Measurements from ENCODE around the gene SHC4. TPM values are rescaled to one million over a fixed set of nuclear protein-coding genes. Genes with fewer than 3 reads are reported as not detected.
"Not testable (repeated sequence)": the region's sequence is repeated elsewhere in the genome, so short reads cannot be mapped to it uniquely, and the experiment has no call there.

Gene SHC4
- total and polyA plus RNA-seq, 7 experiments from 2014 or later = 1.2 TPM; not detected in 6

DNA sequence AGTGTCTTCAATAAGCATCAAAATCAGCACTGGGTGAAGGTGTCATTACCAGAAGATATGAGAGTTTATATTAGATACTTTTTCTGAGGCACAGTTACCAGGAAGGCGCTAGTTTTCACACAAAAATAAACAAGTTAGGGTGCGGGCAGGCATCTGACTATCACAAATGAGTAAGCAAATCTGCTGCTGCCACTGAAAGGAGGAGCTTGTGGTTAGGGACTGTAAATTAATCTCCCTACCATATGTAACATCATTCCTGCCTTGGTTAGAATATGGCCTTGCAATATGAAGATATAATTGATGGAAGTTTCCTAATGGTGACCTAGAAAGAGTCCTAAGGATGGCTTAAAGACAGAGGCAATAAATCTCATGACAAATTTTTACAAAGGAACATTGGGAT, 105.3 kb downstream of the SHC4 start:
- no peak for ATAC-seq
- Histone ChIP-seq H3K27ac (ENCODE audit: low read depth, low read length) (no peak overlapping the region), H3K9me3 (ENCODE audit: control insufficient read depth in 2 of 3, low read length in 3 of 3) (no peaks in the 10 kb centered on the region), H3K36me3 (ENCODE audit: control insufficient read depth in 2 of 3, insufficient read depth in 3 of 3, low read length in 3 of 3) (no peaks in the 10 kb centered on the region), H3K4me3 (ENCODE audit: low read length) (no peak overlapping the region), H3K4me1 (ENCODE audit: control insufficient read depth in 2 of 2, insufficient read depth in 2 of 2, low read length in 2 of 2) (no peaks in the 10 kb centered on the region), H3K27me3 (ENCODE audit: control insufficient read depth in 2 of 2, insufficient read depth in 2 of 2, low read length in 2 of 2) (no peaks in the 10 kb centered on the region)
- Mint-ChIP-seq H3K9me3 (no peaks in the 10 kb centered on the region), H3K27me3 (peaks cover 0 to 24% (median 11%) of the 10 kb centered on the region in 5 donors), H3K27ac (no peak overlapping the region), H3K4me3 (no peak overlapping the region), H3K4me1 (peaks cover 0 to 13% (median 3%) of the 10 kb centered on the region in 7 donors), H3K36me3 (no peaks in the 10 kb centered on the region)
- ChIA-PET POLR2A (no interaction called here), CTCF (interaction anchor here (1.3 kb wide), 3 partner anchors 566 to 1287 kb away, joined by 3 to 8 read pairs (median 4); no protein-coding TSS in a partner anchor)
- DNase-seq = no peak
- intact Hi-C loops (cut with micrococcal nuclease) = no loop called here

GRCh38 chr15:48856942-48857341, 106.8 kb downstream of the SHC4 start:
- Histone ChIP-seq H3K27ac (ENCODE audit: low read depth, low read length) (no peak overlapping the region), H3K27me3 (ENCODE audit: control insufficient read depth in 2 of 2, insufficient read depth in 2 of 2, low read length in 2 of 2) (no peaks in the 10 kb centered on the region), H3K4me1 (ENCODE audit: control insufficient read depth in 2 of 2, insufficient read depth in 2 of 2, low read length in 2 of 2) (no peaks in the 10 kb centered on the region), H3K9me3 (ENCODE audit: control insufficient read depth in 2 of 3, low read length in 3 of 3) (no peaks in the 10 kb centered on the region), H3K36me3 (ENCODE audit: control insufficient read depth in 2 of 3, insufficient read depth in 3 of 3, low read length in 3 of 3) (no peaks in the 10 kb centered on the region), H3K4me3 (ENCODE audit: low read length) (no peak overlapping the region)
- Mint-ChIP-seq H3K27ac (no peak overlapping the region), H3K27me3 (peaks cover 6 to 30% (median 14%) of the 10 kb centered on the region in 5 donors), H3K9me3 (peaks cover 0 to under 1% (median 0%) of the 10 kb centered on the region in 11 donors), H3K36me3 (no peaks in the 10 kb centered on the region), H3K4me3 (no peak overlapping the region), H3K4me1 (peaks cover 0 to 5% (median 3%) of the 10 kb centered on the region in 7 donors)
- DNase-seq = no peak
- ChIA-PET POLR2A (interaction anchor here (0.6 kb wide), 1 partner anchor 847 kb away, joined by 4 read pairs; no protein-coding TSS in a partner anchor), CTCF (no interaction called here)
- intact Hi-C loops (cut with micrococcal nuclease) = loop anchor here in 1 of 2 donors (2.0 kb wide), 1 partner anchor 498 kb away; no protein-coding TSS in a partner anchor
- no peak for ATAC-seq

DNA sequence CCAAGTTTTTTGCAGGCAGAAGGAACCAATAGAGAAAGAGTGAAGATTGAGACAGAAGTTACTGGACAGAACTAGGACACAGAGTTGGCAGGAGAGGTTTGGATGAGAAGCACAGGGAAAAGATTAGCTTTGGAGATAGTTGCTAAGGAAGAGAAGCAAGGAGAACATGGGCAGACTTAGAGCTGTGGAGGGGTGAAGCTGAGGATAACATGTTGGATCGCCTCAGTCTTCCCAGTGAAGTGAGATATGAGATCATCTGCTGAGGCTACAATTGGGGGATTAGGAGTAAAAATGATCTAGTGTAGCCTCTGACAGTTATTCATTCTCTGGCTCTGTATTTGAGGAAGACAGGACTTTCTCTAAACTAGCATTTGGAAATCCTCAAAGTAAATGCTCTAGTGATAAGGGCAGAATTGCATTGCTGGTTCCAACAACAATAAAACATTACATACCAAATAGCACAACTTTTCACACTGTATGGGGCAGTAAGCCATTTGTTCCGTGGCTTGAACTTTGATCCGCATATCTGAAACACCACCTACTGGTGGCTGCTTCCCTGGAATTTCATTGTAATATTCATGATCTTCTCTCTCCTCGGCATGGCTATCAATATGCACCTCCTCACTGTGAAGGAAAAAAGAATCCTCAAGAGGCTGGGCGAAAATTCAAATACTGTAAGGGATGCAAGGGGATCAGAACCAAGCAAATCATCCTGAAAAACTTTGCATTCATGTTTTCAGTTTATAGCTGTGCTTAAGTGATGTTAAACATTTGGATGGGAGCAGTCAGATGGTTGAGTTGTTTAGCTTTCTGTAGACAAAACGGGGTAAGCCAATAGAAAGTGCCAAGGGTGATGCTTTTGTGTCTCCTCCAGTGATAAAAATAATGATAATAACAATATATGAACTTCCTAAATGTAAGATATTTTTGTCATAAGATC, 107.9 kb downstream of the SHC4 start:
- Mint-ChIP-seq H3K4me3 (no peak overlapping the region), H3K27me3 (peaks cover 11 to 30% (median 16%) of the 10 kb centered on the region in 5 donors), H3K4me1 (peaks cover 0 to 5% (median 0%) of the 10 kb centered on the region in 7 donors), H3K27ac (no peak overlapping the region), H3K9me3 (peaks cover 0 to 2% (median 0%) of the 10 kb centered on the region in 11 donors), H3K36me3 (peaks cover 0 to 2% (median 0%) of the 10 kb centered on the region in 5 donors)
- intact Hi-C loops (cut with micrococcal nuclease) = loop anchor here in 1 of 2 donors (2.0 kb wide), 1 partner anchor 497 kb away; no protein-coding TSS in a partner anchor
- no peaks in the 10 kb centered on the region for H3K27me3 ChIP-seq (ENCODE audit: control insufficient read depth in 2 of 2, insufficient read depth in 2 of 2, low read length in 2 of 2)
- H3K36me3 ChIP-seq (ENCODE audit: control insufficient read depth in 2 of 3, insufficient read depth in 3 of 3, low read length in 3 of 3) = no peaks in the 10 kb centered on the region
- ChIA-PET CTCF (no interaction called here), POLR2A (no interaction called here)
- H3K9me3 ChIP-seq (ENCODE audit: control insufficient read depth in 2 of 3, low read length in 3 of 3) = no peaks in the 10 kb centered on the region
- H3K4me3 ChIP-seq (ENCODE audit: low read length) = no peak overlapping the region
- no peak overlapping the region for H3K27ac ChIP-seq (ENCODE audit: low read depth, low read length)
- DNase-seq (no peak), ATAC-seq (no peak)
- H3K4me1 ChIP-seq (ENCODE audit: control insufficient read depth in 2 of 2, insufficient read depth in 2 of 2, low read length in 2 of 2) = no peaks in the 10 kb centered on the region

DNA sequence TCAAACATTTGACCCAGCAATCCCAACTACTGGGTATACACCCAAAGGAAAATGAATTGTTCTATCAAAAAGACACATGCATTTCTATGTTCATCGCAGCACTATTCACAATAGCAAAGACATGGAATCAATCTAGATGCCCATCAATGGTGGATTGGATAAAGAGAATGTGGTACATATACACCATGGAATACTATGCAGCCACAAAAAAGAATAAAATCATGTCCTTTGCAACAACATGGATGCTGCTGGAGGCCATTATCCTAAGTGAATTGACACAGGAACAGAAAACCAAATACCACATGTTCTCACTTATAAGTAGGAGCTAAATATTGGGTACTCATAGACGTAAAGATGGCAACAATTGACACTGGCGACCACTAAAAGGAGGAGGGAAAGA, 109.3 kb downstream of the SHC4 start:
- H3K4me3 Mint-ChIP-seq; intact Hi-C loops (cut with micrococcal nuclease); POLR2A ChIA-PET; H3K4me1 ChIP-seq (ENCODE audit: control insufficient read depth in 2 of 2, insufficient read depth in 2 of 2, low read length in 2 of 2); H3K9me3 Mint-ChIP-seq; H3K27me3 ChIP-seq (ENCODE audit: control insufficient read depth in 2 of 2, insufficient read depth in 2 of 2, low read length in 2 of 2); H3K36me3 Mint-ChIP-seq; H3K4me1 Mint-ChIP-seq; H3K27ac ChIP-seq (ENCODE audit: low read depth, low read length); H3K4me3 ChIP-seq (ENCODE audit: low read length); H3K36me3 ChIP-seq (ENCODE audit: control insufficient read depth in 2 of 3, insufficient read depth in 3 of 3, low read length in 3 of 3); H3K9me3 ChIP-seq (ENCODE audit: control insufficient read depth in 2 of 3, low read length in 3 of 3); DNase-seq; ATAC-seq: not testable (repeated sequence)
- Mint-ChIP-seq H3K27ac (peak overlapping the region in 1 of 9 donors; percentile 11), H3K27me3 (peaks cover 14 to 28% (median 16%) of the 10 kb centered on the region in 5 donors)
- CTCF ChIA-PET = interaction anchor here (0.7 kb wide), 1 partner anchor 15 kb away, joined by 6 read pairs; no protein-coding TSS in a partner anchor

GRCh38 chr15:48851956-48852355, 111.8 kb downstream of the SHC4 start:
- intact Hi-C loops (cut with micrococcal nuclease) = no loop called here
- peaks cover 12 to 26% (median 24%) of the 10 kb centered on the region in 5 donors for H3K27me3 Mint-ChIP-seq
- Histone ChIP-seq H3K4me1 (ENCODE audit: control insufficient read depth in 2 of 2, insufficient read depth in 2 of 2, low read length in 2 of 2) (no peaks in the 10 kb centered on the region), H3K4me3 (ENCODE audit: low read length) (no peak overlapping the region), H3K27ac (ENCODE audit: low read depth, low read length) (no peak overlapping the region), H3K27me3 (ENCODE audit: control insufficient read depth in 2 of 2, insufficient read depth in 2 of 2, low read length in 2 of 2) (no peaks in the 10 kb centered on the region), H3K36me3 (ENCODE audit: control insufficient read depth in 2 of 3, insufficient read depth in 3 of 3, low read length in 3 of 3) (no peaks in the 10 kb centered on the region), H3K9me3 (ENCODE audit: control insufficient read depth in 2 of 3, low read length in 3 of 3) (no peaks in the 10 kb centered on the region)
- peaks cover 0 to 2% (median 0%) of the 10 kb centered on the region in 7 donors for H3K4me1 Mint-ChIP-seq
- H3K27ac Mint-ChIP-seq = no peak overlapping the region
- CTCF ChIA-PET = no interaction called here
- POLR2A ChIA-PET = no interaction called here
- peaks cover 0 to 5% (median 4%) of the 10 kb centered on the region in 5 donors for H3K36me3 Mint-ChIP-seq
- peaks cover 0 to 2% (median 0%) of the 10 kb centered on the region in 11 donors for H3K9me3 Mint-ChIP-seq
- DNase-seq = no peak
- no peak overlapping the region for H3K4me3 Mint-ChIP-seq
- no peak for ATAC-seq

GRCh38 chr15:48850648-48851047, 113.1 kb downstream of the SHC4 start:
- ChIA-PET CTCF (no interaction called here), POLR2A (no interaction called here)
- Histone ChIP-seq H3K9me3 (ENCODE audit: control insufficient read depth in 2 of 3, low read length in 3 of 3) (no peaks in the 10 kb centered on the region), H3K4me3 (ENCODE audit: low read length) (no peak overlapping the region), H3K36me3 (ENCODE audit: control insufficient read depth in 2 of 3, insufficient read depth in 3 of 3, low read length in 3 of 3) (no peaks in the 10 kb centered on the region), H3K27me3 (ENCODE audit: control insufficient read depth in 2 of 2, insufficient read depth in 2 of 2, low read length in 2 of 2) (no peaks in the 10 kb centered on the region), H3K4me1 (ENCODE audit: control insufficient read depth in 2 of 2, insufficient read depth in 2 of 2, low read length in 2 of 2) (no peaks in the 10 kb centered on the region), H3K27ac (ENCODE audit: low read depth, low read length) (no peak overlapping the region)
- peaks cover 0 to 2% (median 0%) of the 10 kb centered on the region in 11 donors for H3K9me3 Mint-ChIP-seq
- H3K27me3 Mint-ChIP-seq = peaks cover 10 to 32% (median 24%) of the 10 kb centered on the region in 5 donors
- H3K4me3 Mint-ChIP-seq = no peak overlapping the region
- H3K27ac Mint-ChIP-seq = no peak overlapping the region
- ATAC-seq = no peak
- peaks cover 0 to 2% (median 0%) of the 10 kb centered on the region in 7 donors for H3K4me1 Mint-ChIP-seq
- intact Hi-C loops (cut with micrococcal nuclease) = no loop called here
- peaks cover 0 to 5% (median 4%) of the 10 kb centered on the region in 5 donors for H3K36me3 Mint-ChIP-seq
- no peak for DNase-seq
